ENCODE data around the gene NKPD1. TPM values are rescaled to one million over a fixed set of nuclear protein-coding genes. Genes with fewer than 3 reads are reported as not detected.

Gene NKPD1
- total RNA-seq, 4 donors from 2014 or later: 42.0 to 100 (median 51.4) TPM

GRCh38 chr19:45184115-45184514 lies 23.3 kb upstream of the NKPD1 start:
- intact Hi-C loops (cut with DNase I; ENCODE audit: low total_unique reads): no loop called here
- no peak overlapping the region for H3K4me3 ChIP-seq (ENCODE audit: low read depth, poor library complexity, severe bottlenecking)
- 92 to 94% methylated on average over 5 of the region's 5 CpGs for WGBS, 2 donors
- TF ChIP-seq POLR2A (IDR thresholded peaks at IDR 0.05): no peak
- TF ChIP-seq, protein P1, sequence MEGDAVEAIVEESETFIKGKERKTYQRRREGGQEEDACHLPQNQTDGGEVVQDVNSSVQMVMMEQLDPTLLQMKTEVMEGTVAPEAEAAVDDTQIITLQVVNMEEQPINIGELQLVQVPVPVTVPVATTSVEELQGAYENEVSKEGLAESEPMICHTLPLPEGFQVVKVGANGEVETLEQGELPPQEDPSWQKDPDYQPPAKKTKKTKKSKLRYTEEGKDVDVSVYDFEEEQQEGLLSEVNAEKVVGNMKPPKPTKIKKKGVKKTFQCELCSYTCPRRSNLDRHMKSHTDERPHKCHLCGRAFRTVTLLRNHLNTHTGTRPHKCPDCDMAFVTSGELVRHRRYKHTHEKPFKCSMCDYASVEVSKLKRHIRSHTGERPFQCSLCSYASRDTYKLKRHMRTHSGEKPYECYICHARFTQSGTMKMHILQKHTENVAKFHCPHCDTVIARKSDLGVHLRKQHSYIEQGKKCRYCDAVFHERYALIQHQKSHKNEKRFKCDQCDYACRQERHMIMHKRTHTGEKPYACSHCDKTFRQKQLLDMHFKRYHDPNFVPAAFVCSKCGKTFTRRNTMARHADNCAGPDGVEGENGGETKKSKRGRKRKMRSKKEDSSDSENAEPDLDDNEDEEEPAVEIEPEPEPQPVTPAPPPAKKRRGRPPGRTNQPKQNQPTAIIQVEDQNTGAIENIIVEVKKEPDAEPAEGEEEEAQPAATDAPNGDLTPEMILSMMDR (IDR thresholded peaks at IDR 0.05): no peak
- no peak for DNase-seq (ENCODE audit: low spot score in 2 of 2)

- no peak for DNase-seq (ENCODE audit: low spot score in 2 of 2)
- TF ChIP-seq, protein P1 (IDR thresholded peaks at IDR 0.05): no peak
- TF ChIP-seq POLR2A (IDR thresholded peaks at IDR 0.05): no peak
- WGBS, 2 donors: 54 to 62% methylated on average over 4 of the region's 4 CpGs
- no peak overlapping the region for H3K4me3 ChIP-seq (ENCODE audit: low read depth, poor library complexity, severe bottlenecking)
- intact Hi-C loops (cut with DNase I; ENCODE audit: low total_unique reads): no loop called here
These were observed 22.0 kb upstream of the NKPD1 start for GRCh38 chr19:45182758-45183157.

- intact Hi-C loops (cut with DNase I; ENCODE audit: low total_unique reads): no loop called here
- 76 to 77% methylated on average over 7 of the region's 7 CpGs for WGBS, 2 donors
- TF ChIP-seq, protein P1 (IDR thresholded peaks at IDR 0.05): no peak
- no peak for TF ChIP-seq POLR2A (IDR thresholded peaks at IDR 0.05)
- DNase-seq (ENCODE audit: low spot score in 2 of 2): no peak
- H3K4me3 ChIP-seq (ENCODE audit: low read depth, poor library complexity, severe bottlenecking): no peak overlapping the region
These were observed 20.2 kb upstream of the NKPD1 start for GRCh38 chr19:45180936-45181335.

GRCh38 chr19:45179892-45180370 lies 19.1 kb upstream of the NKPD1 start:
- peak overlapping the region; percentile 67 for H3K4me3 ChIP-seq (ENCODE audit: low read depth, poor library complexity, severe bottlenecking)
- TF ChIP-seq, protein P1 (IDR thresholded peaks at IDR 0.05): no peak
- TF ChIP-seq POLR2A (IDR thresholded peaks at IDR 0.05): no peak
- no peak for DNase-seq (ENCODE audit: low spot score in 2 of 2)
- intact Hi-C loops (cut with DNase I; ENCODE audit: low total_unique reads): no loop called here
- 39 to 44% methylated on average over 9 of the region's 9 CpGs for WGBS, 2 donors

GRCh38 chr19:45179072-45179891 lies 18.5 kb upstream of the NKPD1 start:
- 1 to 3% methylated on average over 41 to 54 of the region's 97 CpGs for WGBS, 2 donors
- H3K4me3 ChIP-seq (ENCODE audit: low read depth, poor library complexity, severe bottlenecking): peak overlapping the region; percentile 67
- no peak for TF ChIP-seq POLR2A (IDR thresholded peaks at IDR 0.05)
- peak in 1 of 2 donors; percentile 89 for DNase-seq (ENCODE audit: low spot score in 2 of 2)
- intact Hi-C loops (cut with DNase I; ENCODE audit: low total_unique reads): no loop called here

DNA sequence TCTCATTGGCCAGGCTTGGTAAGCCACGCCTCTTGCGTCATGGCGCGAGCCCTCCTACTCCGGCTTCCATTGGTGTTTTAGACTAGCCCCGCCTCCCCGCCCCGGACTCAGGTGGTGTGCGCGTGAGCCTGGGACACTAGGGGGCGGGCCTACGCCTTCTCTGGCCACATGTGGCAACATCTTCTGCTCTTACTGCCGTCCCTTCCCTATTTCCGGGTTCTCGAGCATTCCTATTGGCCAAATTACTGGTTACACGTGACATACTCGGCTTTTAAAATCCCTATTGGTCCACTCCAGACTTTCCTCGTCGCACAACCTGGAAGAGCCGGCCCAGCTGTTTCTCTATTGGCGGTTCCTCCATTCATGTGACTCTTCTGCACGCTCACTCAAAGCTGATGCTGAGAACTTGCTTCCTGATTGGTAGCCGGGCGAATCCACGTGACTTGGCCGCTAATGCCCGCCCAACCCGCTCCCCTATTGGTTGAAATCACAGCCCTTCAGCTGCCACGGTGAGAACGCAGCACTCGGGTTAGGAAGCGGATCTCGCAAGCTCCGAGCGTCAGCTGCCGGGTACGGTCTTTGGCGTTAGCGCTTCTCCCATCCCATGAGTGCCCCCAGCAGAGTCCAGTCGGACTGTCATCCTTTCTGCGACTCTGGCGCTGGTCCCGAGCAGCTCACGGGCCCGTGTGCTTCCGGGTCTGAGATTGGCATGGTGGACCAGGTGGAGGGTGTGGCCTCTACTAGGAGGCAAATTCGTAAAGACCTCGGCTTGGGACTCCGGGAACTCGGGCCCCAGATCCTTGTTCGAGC lies 17.7 kb upstream of the NKPD1 start, which contains the start of gene BLOC1S3:
Gene BLOC1S3, plus strand, starts transcription at position 523 of the 810 bp plus-strand sequence. CDS start 513 bp downstream, outside the sequence.
- 0% methylated on average over 38 to 51 of the region's 51 CpGs for WGBS, 2 donors
- H3K4me3 ChIP-seq (ENCODE audit: low read depth, poor library complexity, severe bottlenecking): peak within 1 kb of the TSS; percentile 67
- intact Hi-C loops (cut with DNase I; ENCODE audit: low total_unique reads): no loop called here
- TF ChIP-seq POLR2A (IDR thresholded peaks at IDR 0.05): peak in 1 of 2 donors; percentile 40
- TF ChIP-seq, protein P1 (IDR thresholded peaks at IDR 0.05): no peak
- peak; percentile 100 for DNase-seq (ENCODE audit: low spot score in 2 of 2)

Measured in lower leg skin (tissue), 4 donors.